Measurements from ENCODE around the gene CCDC117.
"Not testable (repeated sequence)": the region's sequence is repeated elsewhere in the genome, so short reads cannot be mapped to it uniquely, and the experiment has no call there.

Gene CCDC117

GRCh38 chr22:28802595-28803123 is 30.2 kb downstream of the CCDC117 start:
- peak; percentile 39 to 62 for DNase-seq

DNA sequence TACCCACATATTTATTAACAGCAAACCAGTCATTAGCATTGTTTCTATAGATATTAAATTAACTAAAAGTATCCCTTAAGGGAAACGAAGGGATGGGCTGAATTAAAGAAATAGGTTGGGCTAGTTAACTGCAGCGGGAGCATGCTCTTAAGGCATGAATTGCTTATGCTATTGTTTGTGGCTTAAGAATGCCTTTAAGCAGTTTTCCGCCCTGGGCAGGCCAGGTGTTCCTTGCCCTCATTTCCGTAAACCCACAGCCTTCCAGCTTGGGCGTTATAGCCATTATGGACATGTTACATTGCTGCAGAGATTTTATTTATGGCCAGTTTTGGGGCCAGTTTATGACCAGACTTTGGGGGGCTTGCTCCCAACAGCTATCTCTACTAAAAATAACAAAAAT is 32.9 kb downstream of the CCDC117 start:
- DNase-seq = not testable (repeated sequence)

DNA sequence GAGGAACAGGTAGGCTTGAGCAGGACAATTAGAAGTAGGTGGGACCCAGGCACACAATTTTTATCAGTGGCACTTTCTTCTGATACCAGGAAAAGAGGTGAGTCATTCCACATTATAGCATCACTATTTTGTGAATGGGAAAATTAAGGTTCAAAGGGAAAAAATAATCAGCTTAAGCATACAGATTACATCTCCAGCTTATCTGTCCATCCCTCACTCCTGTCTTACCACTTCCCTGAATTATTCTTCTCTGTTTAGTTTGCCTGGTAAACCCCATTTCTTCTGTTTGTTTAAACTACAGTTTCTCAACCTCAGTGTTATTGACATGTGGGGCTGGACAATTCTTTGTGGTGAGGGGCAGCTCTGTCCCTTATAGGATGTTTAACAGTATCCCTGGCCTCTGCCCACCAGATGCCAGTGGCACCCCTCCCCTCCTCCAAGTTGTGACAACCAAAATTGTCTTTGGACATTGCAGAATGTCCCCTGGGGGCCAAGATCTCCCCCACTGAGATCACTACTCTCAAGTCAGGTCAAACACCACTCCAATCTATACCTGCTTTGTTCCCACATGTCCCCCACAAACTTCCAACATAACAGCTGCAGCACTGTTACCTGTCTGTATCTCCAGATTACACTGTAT is 36.3 kb downstream of the CCDC117 start:
- DNase-seq = no peak

- DNase-seq = peak; percentile 97
Measured at GRCh38 chr22:28810821-28811491, 38.5 kb downstream of the CCDC117 start.

GRCh38 chr22:28812516-28812915 is 40.0 kb downstream of the CCDC117 start:
- DNase-seq = no peak

- DNase-seq = peak; percentile 82 to 85
Measured at GRCh38 chr22:28813772-28814518, 41.5 kb downstream of the CCDC117 start.

- peak; percentile 48 to 63 for DNase-seq
Measured at GRCh38 chr22:28815111-28815510, 42.6 kb downstream of the CCDC117 start.

DNA sequence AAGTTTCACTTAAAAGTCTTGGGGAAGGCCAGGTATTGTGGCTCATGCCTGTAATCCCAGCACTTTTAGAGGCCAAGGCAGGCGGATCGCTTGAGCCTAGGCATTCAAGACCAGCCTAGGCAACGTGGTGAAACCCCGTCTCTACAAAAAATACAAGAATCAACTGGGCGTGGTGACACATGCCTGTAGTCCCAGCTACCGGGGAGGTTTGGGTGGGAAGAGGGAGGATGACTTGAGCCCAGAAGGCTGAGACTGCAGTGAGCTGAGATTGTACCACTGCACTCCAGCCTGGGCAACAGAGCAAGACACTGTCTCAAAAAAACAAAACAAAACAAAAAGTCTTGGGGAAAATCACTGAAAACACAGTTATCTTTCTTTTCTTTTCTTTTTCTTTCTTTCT is 43.2 kb downstream of the CCDC117 start:
- no peak for DNase-seq

DNA sequence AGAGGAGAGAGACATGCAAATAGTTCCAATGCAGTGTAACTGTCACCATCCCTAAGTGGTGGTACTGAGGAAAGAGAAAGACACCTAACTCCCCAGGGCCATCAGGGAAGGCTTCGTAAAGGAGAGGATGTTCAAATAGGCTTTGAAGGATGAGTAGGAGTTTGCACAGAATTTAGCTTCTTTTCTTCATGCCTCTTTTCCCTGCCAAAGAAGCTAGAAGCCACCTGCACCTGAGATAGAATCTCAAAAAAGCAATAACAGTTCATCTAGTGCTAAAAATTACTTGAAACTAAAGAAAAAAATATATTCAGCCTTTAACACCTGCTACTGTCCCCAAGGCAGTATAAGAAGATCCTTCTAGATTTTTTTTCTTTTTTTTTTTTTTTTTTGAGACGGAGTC is 44.6 kb downstream of the CCDC117 start:
- DNase-seq = no peak

DNA sequence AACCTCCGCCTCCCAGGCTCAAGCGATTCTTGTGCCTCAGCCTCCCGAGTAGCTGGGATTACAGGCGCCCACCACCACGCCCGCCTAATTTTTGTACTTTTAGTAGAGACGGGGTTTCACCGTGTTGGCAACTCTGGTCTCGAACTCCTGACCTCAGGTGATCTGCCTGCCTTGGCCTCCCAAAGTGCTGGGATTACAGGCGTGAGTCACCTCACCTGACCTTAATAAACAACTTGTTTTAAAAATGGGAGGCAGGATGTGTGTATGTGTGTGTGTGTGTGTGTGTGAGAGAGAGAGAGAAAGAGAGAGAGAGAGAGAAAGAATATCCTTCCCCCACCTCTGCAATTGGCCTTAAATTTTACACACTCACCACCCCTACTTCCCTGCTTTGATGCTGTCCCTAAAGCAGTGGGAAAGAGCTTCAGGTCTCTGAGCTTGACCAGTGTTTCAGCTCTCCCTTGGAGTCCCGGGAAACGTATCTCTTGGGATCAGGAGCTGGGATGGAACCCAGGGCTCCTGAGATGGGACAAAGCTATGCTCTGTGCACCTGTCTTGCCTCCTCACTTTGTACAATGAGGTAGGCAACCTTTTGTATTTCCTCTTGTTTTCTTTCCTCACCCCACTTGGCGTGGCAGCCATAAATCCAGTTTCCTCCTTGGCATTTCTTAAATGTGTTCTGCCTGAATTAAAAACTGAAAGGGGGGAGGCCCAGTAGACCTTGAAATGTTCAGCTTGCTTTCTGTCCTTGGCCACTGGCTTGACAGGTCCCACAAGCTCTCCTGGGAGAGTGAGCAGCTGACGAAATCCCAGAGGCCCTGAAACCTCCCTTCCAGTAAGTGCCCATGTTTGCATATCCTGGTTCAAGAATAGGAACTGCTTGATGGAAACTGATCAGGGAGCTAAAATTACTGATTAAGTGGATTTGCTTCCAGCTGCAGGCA is 45.7 kb downstream of the CCDC117 start:
- DNase-seq = no peak

GRCh38 chr22:28819253-28820096 is 47.0 kb downstream of the CCDC117 start:
- DNase-seq = no peak

GRCh38 chr22:28820885-28821284 is 48.4 kb downstream of the CCDC117 start:
- no peak for DNase-seq

GRCh38 chr22:28821452-28821851 is 49.0 kb downstream of the CCDC117 start:
- DNase-seq = no peak

GRCh38 chr22:28822930-28823551 is 50.5 kb downstream of the CCDC117 start:
- no peak for DNase-seq

- not testable (repeated sequence) for DNase-seq
Measured at GRCh38 chr22:28824455-28824854, 52.0 kb downstream of the CCDC117 start.

DNA sequence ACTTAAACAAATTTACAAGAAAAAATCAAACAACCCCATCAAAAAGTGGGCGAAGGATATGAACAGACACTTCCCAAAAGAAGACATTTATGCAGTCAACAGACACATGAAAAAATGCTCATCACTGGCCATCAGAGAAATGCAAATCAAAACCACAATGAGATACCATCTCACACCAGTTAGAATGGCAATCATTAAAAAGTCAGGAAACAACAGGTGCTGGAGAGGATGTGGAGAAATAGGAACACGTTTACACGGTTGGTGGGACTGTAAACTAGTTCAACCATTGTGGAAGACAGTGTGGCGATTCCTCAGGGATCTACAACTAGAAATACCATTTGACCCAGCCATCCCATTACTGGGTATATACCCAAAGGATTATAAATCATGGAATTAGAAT is 53.9 kb downstream of the CCDC117 start:
- not testable (repeated sequence) for DNase-seq

DNA sequence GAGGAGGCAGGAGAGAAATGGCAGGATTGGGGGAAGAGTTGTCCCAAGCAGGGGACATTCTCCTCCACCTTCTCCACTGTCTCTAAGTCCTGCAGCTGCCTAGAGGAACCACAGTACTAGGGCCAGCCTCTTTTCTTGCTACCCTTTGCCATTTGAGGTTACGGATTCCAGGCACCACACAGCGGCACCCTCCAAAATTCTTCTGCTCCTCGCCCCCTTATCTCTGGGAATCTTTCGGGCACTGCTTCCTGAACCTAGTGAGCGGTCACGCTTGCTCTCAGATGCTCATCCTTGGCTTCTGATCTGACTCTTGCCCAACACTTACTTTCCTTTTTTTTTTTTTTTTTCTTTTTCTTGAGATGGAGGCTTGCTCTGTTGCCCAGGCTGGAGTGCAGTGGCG is 54.4 kb downstream of the CCDC117 start:
- no peak for DNase-seq

- peak; percentile 71 to 72 for DNase-seq
Measured at GRCh38 chr22:28829358-28830181, 57.1 kb downstream of the CCDC117 start.

DNA sequence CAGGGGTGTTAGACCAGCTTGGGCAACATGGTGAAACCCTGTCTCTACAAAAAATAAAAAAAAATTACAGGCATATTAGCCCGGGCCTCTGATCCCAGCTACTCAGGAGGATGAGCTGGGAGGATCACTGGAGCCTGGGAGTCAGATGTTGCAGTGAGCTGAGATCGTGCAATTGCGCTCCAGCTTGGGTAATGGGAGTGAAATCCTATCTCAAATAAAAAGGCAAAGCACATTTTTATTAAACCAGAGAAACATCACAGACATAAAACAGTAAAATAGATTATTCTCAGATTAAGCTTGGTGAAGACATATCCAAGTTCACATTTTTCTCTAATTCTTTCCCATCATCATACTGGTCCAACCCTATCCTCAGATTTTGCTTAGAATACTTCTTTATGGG is 57.9 kb downstream of the CCDC117 start:
- DNase-seq = no peak
